Hematopoietic multipotent progenitor cell treated with erythropoietin and hydrocortisone succinate and interleukin-3 and kit ligand, for 17 days (in vitro differentiated cells): ENCODE results near the gene TTYH3.
A peak's percentile ranks its signal among the peaks of the same experiment; 100 is the strongest.

Experiments used
- DNase-seq: peaks from one replicate; pipeline ENCODE4 v3.0.0-alpha.2; 2015; ENCODE audit warnings: low spot score

Gene TTYH3

GRCh38 chr7:2708547-2709310 lies 76.9 kb downstream of the TTYH3 start:
- no peak for DNase-seq

- DNase-seq, result peak; percentile 84
Observed at GRCh38 chr7:2709553-2710285, 77.9 kb downstream of the TTYH3 start.

GRCh38 chr7:2710286-2710655 lies 78.5 kb downstream of the TTYH3 start:
- no peak for DNase-seq

DNA sequence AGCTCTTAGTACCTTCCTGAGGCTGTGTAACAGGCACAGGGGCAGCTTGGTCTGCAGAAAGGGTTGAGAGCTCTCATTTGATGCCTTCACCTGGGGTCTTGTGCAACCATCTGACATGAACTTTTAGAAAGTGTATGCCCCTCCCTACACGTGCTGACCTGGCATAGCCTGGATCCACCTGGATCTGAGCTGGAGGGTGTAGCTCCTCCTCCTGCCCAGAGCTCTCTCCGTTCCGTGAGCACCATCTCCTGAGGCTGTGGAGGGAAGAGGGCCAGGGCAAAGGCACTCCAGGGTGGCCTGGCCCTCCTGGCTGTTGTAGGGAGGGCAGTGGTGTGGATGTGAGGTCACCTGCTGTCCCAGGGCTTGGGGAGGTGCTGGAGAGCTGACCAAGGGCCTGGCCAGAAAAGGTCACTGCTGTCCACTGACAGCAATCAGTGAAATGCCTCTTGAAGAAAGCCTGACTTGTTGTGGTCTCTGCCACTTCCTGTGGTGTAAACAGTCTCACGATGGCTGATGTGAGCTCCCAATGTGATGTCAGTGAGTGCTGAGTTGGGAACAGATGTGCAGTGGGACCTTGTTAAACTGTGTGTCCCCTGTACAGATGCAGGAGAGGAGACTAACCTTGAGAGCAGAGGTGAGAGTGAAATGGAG lies 79.2 kb downstream of the TTYH3 start:
- no peak for DNase-seq

DNA sequence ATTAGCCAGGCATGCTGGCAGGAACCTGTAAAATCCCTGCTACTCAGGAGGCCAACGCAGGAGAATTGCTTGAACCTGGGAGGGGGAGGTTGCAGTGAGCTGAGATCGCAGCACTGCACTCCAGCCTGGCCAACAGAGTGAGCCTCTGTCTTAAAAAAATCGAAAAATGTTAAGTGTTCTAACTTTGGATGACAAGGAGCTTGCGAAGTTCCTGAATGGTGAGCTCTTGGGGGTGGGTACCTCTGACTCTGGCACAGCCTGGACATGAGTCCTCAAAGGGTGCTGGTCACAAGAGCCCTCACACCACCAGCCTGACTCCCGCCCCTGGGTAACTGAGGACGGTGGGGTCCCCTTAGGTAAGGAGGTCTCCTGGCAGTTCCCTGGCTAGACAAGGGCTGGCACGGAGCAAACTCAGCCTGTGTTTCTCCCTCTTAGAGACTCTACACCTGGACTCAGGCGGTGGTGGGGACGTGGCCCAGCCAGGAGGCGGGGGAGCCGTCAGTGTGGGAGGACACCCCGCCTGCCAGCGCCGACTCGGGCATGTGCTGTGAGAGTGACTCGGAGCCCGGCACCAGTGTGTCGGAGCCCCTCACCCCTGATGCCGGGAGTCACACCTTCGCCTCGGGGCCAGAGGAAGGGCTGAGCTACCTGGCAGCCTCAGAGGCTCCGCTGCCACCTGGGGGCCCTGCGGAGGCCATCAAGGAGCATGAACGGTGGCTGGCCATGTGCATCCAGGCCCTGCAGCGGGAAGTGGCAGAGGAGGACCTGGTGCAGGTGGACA lies 80.3 kb downstream of the TTYH3 start:
- DNase-seq, result no peak

DNA sequence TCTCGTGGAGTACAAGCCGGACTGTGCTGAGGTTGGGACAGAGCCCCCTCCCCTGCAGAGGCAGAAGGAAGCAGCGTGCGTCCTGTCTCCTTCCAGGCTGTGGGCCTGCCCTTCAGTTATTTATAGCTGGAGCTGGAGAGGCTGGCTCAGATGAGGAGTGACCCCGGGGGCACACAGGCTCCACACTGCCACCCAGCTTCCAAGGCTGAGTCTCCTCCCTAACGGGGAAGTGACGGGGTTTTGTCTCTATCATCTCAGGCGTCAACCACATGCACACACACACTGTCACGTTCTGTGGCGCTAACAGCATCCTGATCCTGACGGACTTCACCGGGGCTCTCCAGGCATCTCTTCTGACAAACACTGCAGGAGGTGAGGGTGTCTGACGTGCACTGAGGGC lies 81.6 kb downstream of the TTYH3 start:
- no peak for DNase-seq

GRCh38 chr7:2713978-2714377 lies 82.2 kb downstream of the TTYH3 start:
- no peak for DNase-seq
